ENCODE data around the gene HIVEP1.

DNA sequence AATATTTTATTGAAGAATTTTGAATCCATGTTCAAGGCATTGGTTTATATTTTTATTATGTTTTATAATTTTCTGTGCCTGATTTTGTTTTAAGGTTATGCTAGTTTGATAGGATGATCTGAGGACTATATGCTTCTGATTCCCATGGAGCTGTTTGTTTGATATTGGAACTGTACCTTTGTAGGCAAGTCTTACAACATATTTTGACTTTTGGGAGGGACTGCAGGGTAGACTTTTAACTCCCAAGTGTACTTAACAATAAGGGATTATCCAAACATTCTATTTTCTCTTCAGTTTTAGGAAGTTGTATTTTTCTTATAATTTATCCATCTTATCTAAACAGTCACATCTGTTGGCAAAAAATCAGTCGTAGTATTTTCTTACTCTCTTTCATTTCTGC lies 82.6 kb downstream of the HIVEP1 start:
- TF ChIP-seq, protein P1, sequence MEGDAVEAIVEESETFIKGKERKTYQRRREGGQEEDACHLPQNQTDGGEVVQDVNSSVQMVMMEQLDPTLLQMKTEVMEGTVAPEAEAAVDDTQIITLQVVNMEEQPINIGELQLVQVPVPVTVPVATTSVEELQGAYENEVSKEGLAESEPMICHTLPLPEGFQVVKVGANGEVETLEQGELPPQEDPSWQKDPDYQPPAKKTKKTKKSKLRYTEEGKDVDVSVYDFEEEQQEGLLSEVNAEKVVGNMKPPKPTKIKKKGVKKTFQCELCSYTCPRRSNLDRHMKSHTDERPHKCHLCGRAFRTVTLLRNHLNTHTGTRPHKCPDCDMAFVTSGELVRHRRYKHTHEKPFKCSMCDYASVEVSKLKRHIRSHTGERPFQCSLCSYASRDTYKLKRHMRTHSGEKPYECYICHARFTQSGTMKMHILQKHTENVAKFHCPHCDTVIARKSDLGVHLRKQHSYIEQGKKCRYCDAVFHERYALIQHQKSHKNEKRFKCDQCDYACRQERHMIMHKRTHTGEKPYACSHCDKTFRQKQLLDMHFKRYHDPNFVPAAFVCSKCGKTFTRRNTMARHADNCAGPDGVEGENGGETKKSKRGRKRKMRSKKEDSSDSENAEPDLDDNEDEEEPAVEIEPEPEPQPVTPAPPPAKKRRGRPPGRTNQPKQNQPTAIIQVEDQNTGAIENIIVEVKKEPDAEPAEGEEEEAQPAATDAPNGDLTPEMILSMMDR (IDR thresholded peaks at IDR 0.05; ENCODE audit: insufficient read depth, low read depth, low read length), result no peak
- TF ChIP-seq EZH2 (IDR thresholded peaks at IDR 0.05; ENCODE audit: insufficient read depth, low read length), result no peak
